ENCODE measurements around the gene RNF123. TPM values are rescaled to one million over a fixed set of nuclear protein-coding genes. Genes with fewer than 3 reads are reported as not detected.

RNF123 gene
- total and polyA plus RNA-seq, 4 donors, result 22.2 to 45.0 (median 23.1) TPM

DNA sequence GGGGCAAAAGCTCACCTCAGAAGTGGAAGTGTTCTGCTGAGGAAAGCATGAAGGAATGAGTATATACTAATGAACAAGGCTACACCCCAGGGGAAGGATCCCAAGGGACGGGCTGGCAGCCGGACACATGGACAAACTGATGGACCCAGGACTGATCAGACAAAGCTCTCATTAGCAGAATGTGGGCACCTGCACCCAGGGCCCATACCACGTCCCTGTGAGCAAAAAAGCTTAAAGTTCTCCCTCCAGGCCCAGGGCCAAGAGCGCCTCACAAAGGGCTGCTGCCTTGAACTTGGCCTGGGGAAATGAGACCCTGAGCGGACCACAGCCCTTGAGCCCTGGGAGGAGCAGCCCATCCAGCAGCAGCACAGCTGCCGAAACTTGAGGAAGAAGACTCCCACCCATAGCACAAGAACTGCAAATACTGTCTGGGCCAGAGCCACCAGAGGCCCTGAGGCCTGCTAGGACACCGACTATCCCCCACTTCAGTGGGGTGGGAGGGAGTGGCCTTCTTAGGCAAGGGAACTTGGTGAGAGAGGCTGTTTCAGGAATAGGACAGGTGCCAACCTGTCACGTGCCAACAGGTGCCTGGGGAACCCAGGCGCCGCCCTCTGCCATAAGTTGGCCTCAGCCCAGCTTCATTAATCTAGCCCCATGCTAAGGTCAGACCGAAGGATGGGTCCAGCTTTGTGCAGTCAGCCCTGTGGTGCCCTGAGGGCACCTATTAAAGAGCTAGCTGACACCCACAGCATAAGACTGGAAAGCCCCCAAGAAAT lies 36.7 kb downstream of the RNF123 start:
- Histone ChIP-seq H3K36me3 (ENCODE audit: control insufficient read depth in 4 of 4, insufficient read depth in 4 of 4, low read length in 4 of 4) (peaks cover 7 to 38% (median 32%) of the 10 kb centered on the region in 4 donors), H3K9me3 (ENCODE audit: control insufficient read depth in 4 of 4, insufficient read depth in 3 of 4, low read length in 3 of 4) (no peaks in the 10 kb centered on the region), H3K9ac (ENCODE audit: insufficient read depth in 1 of 2, low read length in 2 of 2) (no peak overlapping the region), H3K4me3 (no peak overlapping the region), H3K4me1 (ENCODE audit: control insufficient read depth in 5 of 5, insufficient read depth in 5 of 5, low read length in 5 of 5) (peaks cover 0 to 20% (median 7%) of the 10 kb centered on the region in 5 donors), H3K27ac (ENCODE audit: low read depth in 1 of 2, low read length in 1 of 2) (no peak overlapping the region), H3K27me3 (ENCODE audit: control insufficient read depth in 3 of 3, insufficient read depth in 3 of 3, low read length in 2 of 3) (no peaks in the 10 kb centered on the region)
- 83 to 90% methylated on average over 11 of the region's 11 CpGs for WGBS, 2 donors
- TF ChIP-seq, protein P1, sequence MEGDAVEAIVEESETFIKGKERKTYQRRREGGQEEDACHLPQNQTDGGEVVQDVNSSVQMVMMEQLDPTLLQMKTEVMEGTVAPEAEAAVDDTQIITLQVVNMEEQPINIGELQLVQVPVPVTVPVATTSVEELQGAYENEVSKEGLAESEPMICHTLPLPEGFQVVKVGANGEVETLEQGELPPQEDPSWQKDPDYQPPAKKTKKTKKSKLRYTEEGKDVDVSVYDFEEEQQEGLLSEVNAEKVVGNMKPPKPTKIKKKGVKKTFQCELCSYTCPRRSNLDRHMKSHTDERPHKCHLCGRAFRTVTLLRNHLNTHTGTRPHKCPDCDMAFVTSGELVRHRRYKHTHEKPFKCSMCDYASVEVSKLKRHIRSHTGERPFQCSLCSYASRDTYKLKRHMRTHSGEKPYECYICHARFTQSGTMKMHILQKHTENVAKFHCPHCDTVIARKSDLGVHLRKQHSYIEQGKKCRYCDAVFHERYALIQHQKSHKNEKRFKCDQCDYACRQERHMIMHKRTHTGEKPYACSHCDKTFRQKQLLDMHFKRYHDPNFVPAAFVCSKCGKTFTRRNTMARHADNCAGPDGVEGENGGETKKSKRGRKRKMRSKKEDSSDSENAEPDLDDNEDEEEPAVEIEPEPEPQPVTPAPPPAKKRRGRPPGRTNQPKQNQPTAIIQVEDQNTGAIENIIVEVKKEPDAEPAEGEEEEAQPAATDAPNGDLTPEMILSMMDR (IDR thresholded peaks at IDR 0.05; ENCODE audit: control extremely low read depth, extremely low read depth), result no peak
- no peak for DNase-seq
- no peak for ATAC-seq (ENCODE audit: insufficient read depth, low FRiP score)

DNA sequence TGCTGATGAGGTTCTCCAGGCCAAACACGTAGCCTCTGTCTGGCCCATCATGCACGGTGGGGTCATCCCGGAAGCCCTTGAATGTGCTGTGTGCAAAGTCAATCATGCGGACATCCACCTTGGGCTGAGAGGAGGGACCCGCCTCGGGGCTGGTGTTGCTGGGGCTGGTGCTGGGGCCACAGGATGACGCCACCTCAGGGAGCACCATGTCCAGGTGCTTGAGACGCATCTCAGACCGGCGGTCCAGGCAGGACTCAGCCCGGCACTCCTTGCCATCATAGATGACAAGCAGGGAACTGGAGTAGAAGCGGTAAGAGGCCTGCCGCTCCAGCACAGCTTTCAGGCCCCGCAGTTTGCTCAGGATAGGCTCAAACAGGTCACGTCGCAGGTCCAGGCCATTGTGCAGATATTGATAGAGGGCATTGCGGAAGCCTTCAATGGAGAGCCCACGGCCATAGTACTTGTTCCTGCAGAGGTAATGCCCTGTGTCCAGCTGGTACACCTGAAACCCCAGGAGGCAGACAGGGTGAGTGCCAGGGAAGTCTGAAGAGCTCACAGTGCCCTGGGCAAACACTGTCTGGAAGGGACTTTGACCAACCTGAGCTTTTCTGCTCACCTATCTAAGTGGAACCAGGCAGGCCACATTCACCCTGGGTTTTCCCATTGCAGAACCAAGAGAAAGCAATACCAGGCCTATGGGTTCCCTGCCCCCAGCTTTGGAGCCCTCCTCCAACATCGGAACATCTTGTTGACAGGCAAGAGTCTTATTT lies 38.0 kb downstream of the RNF123 start:
- H3K4me1 ChIP-seq (ENCODE audit: control insufficient read depth in 5 of 5, insufficient read depth in 5 of 5, low read length in 5 of 5), result peaks cover 0 to 19% (median 7%) of the 10 kb centered on the region in 5 donors
- H3K27ac ChIP-seq (ENCODE audit: low read depth in 1 of 2, low read length in 1 of 2), result no peak overlapping the region
- H3K9ac ChIP-seq (ENCODE audit: insufficient read depth in 1 of 2, low read length in 2 of 2), result no peak overlapping the region
- DNase-seq (no peak), ATAC-seq (ENCODE audit: insufficient read depth, low FRiP score) (no peak)
- H3K36me3 ChIP-seq (ENCODE audit: control insufficient read depth in 4 of 4, insufficient read depth in 4 of 4, low read length in 4 of 4), result peaks cover 7 to 34% (median 31%) of the 10 kb centered on the region in 4 donors
- TF ChIP-seq, protein P1 (IDR thresholded peaks at IDR 0.05; ENCODE audit: control extremely low read depth, extremely low read depth), result no peak
- no peaks in the 10 kb centered on the region for H3K27me3 ChIP-seq (ENCODE audit: control insufficient read depth in 3 of 3, insufficient read depth in 3 of 3, low read length in 2 of 3)
- WGBS, 2 donors, result 91 to 97% methylated on average over 19 of the region's 19 CpGs
- H3K9me3 ChIP-seq (ENCODE audit: control insufficient read depth in 4 of 4, insufficient read depth in 3 of 4, low read length in 3 of 4), result no peaks in the 10 kb centered on the region
- H3K4me3 ChIP-seq, result no peak overlapping the region

DNA sequence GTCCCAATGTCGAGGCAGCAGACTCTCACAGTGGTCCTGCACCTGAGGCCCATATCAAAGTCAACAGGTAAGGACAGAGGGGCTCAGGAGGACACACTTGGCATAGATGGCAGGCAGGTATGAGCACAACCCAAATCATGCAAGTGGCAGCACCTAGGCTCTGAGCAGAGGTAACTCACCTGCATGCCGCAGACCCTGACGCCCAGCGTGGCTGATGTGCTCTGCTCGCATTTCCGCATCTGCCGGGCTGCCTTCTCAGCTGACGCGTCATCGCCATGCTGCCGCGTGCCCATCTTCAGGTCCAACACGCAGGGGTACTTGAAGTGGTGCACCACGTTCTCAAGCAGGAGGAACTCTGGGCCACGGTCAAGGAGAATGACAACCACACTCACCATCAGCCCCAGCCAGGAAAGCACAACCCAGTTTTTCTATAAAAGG lies 38.6 kb downstream of the RNF123 start:
- H3K9ac ChIP-seq (ENCODE audit: insufficient read depth in 1 of 2, low read length in 2 of 2), result no peak overlapping the region
- no peaks in the 10 kb centered on the region for H3K27me3 ChIP-seq (ENCODE audit: control insufficient read depth in 3 of 3, insufficient read depth in 3 of 3, low read length in 2 of 3)
- no peak overlapping the region for H3K27ac ChIP-seq (ENCODE audit: low read depth in 1 of 2, low read length in 1 of 2)
- no peak for DNase-seq
- no peak for ATAC-seq (ENCODE audit: insufficient read depth, low FRiP score)
- H3K36me3 ChIP-seq (ENCODE audit: control insufficient read depth in 4 of 4, insufficient read depth in 4 of 4, low read length in 4 of 4), result peaks cover 10 to 40% (median 34%) of the 10 kb centered on the region in 4 donors
- WGBS, 2 donors, result 95% methylated on average over 15 of the region's 15 CpGs
- H3K4me1 ChIP-seq (ENCODE audit: control insufficient read depth in 5 of 5, insufficient read depth in 5 of 5, low read length in 5 of 5), result peaks cover 0 to 13% (median 3%) of the 10 kb centered on the region in 5 donors
- H3K9me3 ChIP-seq (ENCODE audit: control insufficient read depth in 4 of 4, insufficient read depth in 3 of 4, low read length in 3 of 4), result no peaks in the 10 kb centered on the region
- H3K4me3 ChIP-seq, result no peak overlapping the region
- TF ChIP-seq, protein P1 (IDR thresholded peaks at IDR 0.05; ENCODE audit: control extremely low read depth, extremely low read depth), result no peak
